GM21526 (cell line): ENCODE results near the gene GNG7.
A peak's percentile ranks its signal among the peaks of the same experiment; 100 is the strongest.

Experiments
- ATAC-seq: cut with Tn5 transposase; IDR thresholded peaks from one replicate; pipeline ENCODE4 v1.9.1; 2021; ENCODE audit warnings: moderate library complexity; ENCODE audit not compliant: unreplicated experiment, low FRiP score

GNG7 gene

DNA sequence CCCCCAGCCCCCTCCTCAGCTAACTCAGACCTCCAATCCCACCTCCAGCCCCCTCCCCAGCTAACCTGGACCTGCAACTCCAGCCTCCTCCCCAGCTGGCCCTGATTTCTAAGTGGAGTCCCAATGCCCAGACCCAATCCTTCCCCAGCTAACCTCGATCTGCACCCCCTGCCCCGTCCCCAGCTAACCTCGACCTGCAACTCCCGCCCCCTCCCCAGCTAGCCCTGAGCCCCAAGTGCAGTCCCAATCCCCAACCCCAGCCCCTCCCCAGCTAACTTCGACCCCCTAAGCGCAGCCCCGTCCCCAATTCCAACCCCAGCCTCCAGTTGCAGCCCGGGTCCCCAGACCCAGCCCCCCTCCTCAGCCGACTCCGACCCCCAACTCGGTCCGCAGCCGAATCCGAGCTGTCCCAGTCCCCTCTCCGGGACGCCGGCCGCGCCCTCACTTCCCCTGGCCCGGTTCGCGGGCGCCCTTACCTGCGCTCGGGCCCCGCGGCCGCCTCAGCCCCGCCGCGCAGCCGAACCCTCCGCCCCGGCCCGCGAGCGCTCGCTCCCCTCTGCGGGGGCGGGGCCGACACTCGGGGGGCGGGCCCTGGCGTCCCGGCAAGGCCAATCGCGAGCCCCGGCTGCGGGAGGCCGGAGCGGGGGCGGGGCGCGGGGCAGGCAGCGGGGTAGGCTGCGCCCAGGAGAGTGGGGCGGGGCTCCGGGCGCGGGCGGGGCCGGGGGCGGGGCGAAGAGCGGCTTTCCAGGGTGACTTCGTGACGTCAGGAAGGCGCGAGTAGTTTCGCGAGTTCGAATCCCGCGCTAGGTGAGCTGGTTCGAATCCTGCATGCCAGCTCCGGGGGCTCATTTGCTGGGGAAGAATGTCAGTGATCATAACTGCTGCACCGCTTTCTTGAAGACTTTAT, at the start of gene GNG7:
Gene GNG7 (minus strand): TSS at position 525 of the 907 bp plus-strand sequence. CDS start 182,006 bp downstream, outside the sequence.
- ATAC-seq = peak; percentile 62

DNA sequence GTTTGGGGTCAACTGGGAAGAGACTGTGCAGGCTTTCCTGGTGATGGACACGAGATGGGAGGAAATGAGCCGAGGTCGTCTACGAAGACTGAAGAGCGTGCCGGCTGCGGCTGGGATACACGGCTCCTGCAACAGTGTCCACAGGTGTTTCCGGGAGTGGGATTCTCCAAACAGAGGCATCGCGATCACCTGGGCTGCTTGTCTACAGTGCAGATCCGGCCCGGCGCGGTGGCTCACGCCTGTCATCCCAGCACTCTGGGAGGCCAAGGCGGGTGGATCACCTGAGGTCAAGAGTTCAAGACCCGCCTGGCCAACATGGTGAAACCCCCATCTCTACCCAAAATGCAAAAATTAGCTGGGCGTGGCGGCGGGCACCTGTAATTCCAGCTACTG, 48.9 kb upstream of the GNG7 start:
- ATAC-seq = no peak

DNA sequence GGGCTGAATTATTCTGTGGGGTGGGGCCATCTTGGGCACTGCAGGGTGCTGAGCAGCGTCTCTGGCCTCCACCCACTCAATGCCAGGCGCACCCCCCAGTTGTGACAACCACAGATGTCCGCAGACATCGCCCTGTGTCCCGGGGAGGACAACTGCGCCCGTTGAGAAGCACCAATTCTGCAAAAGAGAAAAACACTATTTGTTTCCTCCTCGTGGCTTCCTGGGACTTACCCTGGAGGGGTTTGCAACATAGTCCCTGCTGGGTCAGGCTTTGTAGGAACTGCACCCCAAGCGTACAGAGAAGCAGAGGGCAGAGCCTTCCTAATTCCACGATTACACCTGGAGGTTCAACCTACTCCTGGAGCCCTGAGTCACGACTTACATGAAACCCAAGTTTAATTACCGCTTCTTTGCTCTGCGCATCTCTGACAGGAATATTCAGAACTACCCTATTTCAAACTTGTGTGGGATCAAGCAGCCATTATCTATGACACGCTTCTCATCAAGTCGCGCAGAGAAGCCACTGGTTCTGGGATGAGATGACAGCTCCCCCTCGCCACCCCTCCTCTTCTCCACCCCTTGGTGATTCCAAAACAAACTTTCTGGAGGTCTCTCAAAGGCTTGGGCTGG, 48.4 kb upstream of the GNG7 start:
- no peak for ATAC-seq

DNA sequence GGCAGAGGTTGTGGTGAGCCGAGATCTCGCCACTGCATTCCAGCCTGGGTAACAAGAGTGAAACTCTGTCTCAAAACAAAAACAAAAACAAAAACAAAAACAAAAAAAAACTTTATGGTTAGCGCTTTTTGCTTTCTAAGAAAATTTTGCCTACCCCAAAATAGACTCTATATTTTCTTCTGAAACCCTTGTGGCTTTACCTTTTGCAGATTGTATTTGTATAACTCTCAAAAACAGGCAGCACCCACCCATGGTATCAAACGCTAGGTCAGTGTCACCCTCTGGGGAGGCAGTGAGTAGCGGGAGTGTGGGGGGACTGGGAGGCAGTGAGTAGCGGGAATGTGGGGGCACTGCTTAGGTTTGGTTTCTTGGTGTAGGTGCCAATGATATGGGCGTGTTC, 44.9 kb upstream of the GNG7 start:
- no peak for ATAC-seq

DNA sequence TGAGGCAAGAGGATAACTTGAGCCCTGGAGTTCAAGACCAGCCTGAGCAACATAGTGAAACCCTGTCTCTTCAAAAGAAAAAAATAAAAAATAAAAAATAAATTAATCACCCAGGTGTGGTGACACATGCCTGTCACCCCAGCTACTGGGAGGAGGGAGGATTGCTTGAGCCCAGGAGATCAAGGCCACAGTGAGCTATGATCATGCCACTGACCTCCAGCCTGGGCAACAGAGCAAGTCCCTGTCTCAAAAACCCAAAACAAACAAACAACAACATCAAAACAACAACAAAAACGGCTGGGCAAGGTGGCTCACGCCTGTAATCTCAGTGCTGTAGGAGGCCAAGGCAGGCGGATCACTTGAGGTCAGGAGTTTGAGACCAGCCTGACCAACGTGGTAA, 41.6 kb upstream of the GNG7 start:
- ATAC-seq = no peak

DNA sequence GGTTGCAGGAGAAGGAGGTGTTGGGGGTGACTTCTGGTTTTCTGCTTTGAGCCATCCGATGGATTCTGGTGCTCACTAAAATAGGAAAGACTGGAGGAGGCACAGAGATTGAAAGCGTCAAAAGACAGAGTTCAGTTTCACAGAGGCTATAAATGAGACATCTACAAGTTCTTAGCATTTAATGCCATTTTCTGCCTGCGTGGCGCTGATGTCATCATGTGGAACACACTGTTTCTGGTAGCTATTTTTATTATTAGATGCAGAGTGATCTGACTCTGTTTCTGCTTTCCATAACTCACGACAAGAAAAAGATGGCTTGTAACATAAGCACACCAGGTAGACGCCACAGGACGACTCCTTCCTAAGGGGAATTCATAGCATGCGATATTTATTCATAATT, 40.6 kb upstream of the GNG7 start:
- no peak for ATAC-seq

DNA sequence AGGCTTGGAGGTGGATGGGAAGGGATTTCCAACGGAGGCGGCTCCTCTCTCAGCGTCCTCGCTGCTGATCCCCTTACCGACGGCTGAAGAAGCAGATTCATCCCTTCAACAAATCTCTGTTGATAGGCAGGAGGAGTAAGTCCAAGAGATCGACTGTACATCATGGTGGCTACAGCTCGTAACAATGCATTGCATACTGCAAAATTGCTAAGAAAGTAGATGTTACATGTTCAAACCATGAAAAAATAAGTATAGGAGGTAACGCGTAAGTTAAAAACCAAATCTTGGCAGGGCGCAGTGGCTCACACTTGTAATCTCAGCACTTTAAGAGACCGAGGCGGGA, 37.8 kb upstream of the GNG7 start:
- no peak for ATAC-seq

DNA sequence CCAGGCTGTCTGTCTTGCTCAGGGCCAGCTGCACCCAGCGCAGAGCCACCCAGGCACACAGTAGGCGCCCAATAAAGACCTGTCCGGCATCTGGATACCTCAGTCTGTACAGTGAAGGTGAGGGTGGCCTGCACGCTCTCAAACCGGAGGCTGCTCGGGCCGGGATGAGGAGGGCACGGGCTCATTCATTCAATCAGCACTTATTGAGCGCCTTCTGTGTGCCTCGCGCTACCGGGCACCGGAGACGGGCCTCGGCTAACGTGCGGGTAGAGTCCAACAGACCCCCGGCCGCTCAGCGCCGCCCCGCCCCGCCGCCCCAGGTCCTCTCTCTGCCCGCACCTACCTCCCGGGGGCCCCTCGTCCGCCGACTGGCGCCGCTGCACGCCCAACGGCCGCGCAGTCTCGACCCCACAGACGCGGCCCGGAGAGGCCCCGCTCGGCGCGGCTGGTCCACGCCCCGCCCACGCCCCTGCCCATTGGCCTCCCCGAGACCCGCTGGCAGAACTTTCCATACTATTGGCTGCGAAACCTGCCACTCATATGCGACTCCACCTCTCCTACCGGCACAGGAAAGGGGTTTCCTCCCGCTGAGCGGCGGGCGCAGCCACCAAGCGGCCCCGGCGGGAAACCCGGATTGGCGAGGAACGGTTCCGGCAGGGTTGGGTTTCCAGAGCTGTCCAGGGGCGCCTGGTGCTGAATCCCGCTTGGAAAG, 37.3 kb upstream of the GNG7 start, which contains the start of gene SLC39A3:
Gene SLC39A3 (minus strand): TSS at position 416 of the 712 bp plus-strand sequence. CDS start 2,760 bp downstream, outside the sequence.
- peak; percentile 86 for ATAC-seq

DNA sequence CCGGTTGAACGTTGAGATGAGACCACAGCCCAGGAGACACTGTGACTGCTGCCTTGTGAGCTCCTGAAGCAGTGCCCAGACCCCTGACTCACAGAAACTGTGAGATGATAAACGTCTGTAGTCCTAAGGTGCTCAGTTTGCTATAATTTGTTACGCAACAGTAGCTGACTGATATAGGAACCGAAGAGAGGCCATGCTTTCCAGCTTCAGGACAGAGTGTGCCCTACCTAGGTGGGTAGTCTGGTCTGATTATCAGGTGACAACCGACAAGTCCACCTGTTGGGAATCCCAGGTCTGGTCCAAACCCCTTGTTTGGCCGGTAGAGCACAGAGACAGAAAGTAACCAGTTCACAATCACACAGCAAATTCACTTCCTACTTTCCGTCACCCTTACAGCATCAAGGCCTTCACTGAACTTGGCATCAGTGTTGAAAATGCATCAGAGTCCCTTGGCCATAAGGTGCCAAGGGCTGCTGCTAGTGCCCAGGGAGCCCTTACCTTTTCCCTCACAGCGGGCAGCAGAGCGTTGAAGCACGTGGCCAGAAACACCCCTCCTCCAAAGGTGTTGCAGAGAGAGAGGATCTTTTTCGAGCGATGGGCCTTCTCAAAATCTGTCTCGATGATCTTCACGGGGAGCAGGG, 34.2 kb upstream of the GNG7 start:
- ATAC-seq = no peak

DNA sequence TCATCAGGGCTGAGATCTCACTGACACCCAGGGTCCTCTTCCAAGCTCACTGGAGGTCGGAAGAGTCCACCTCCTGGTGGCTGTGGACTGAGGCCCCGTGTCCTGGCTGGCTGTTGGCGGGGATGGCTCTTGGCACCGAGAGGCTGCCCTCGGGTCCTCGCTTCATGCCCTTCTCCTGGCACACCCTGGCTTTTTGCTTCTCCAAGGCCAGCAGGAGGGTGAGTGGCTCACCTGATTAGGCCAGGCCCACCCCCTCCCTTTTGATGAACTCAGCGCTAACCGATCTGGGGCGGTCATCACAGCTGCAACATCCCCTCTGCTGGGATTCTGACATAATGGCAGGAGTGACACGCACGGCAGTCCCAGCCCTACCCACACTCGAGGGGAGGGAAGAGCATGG, 32.9 kb upstream of the GNG7 start:
- no peak for ATAC-seq

DNA sequence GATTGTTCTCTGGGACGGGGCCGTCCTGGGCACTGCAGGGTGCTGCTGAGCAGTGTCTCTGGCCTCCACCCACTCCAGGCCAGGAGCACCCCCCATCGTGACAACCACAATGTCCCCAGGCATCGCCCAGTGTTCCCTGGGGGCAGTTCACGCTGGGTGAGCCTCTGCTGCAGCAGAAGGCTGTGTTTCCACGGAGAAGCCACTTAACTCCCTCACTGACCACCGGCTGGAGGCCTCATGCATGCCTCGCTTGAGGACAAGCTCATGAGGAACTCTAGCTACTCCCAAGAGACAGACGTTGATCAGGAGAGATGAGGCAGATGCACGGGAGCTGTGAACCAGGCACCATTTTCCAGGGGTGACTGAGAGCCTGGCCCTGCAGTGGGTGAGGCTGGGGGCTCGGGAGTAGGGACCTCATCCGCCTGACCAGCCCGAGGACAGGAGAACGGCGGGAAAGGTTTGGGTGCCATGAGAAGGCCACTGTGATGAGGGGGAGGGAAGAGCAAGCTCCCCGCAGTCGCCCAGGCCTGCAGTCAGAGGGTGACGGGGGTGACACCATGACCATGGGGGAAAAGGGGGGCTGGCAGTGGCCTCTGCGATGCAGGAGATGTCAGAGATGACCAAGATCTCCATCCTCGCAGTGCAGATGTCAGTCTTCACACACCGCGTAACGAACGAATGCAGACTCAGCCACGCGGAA, 32.2 kb upstream of the GNG7 start:
- ATAC-seq = no peak

DNA sequence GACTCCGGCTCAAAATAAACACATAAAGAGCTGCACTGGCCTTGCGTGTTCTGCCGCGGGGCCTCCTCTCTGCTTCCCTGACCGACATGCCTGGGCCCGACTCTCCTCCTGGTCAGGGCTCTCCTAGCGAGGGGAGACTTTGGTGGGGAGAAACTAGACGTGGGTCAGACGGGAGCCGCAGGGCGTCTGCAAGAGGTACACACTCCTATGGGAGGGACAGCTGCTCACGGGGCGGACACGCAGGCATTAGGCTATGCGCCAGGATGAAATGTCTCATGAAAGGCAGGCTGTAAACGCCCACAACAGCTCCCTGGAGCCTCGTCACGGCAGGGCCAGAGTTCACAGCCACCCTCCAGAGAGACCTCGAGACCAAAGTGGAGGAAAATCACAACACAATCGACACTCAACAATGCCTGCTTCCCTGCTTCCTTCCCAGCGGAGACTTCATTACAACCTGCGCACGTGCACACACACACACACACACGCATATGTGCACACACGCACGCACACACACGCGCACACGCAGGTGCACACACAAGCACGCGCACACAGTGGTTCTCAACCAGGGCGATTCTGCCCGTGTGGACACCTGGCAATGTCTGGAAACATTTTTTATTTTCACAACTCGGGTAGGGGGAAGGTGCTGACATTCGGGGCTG, 31.6 kb upstream of the GNG7 start:
- no peak for ATAC-seq

DNA sequence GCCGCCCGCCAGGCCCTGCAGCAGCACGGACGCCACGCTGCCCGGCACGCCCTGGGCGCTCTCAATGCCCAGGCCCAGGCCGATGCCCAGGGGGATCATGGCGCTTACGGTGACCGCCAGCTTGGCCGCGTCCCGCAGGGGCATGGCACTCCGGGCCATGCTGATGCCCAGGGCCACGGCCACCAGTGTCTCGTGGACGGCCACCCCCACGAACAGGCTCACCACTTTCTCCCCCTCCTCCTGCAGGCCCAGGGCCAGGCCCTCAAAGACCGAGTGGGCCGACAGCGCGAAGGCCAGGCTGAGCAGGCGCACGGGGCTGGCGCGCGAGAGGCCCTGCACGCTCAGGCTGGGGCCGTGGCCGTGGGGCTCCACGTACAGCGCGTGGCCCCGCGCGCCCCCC, 30.4 kb upstream of the GNG7 start:
- ATAC-seq = no peak

DNA sequence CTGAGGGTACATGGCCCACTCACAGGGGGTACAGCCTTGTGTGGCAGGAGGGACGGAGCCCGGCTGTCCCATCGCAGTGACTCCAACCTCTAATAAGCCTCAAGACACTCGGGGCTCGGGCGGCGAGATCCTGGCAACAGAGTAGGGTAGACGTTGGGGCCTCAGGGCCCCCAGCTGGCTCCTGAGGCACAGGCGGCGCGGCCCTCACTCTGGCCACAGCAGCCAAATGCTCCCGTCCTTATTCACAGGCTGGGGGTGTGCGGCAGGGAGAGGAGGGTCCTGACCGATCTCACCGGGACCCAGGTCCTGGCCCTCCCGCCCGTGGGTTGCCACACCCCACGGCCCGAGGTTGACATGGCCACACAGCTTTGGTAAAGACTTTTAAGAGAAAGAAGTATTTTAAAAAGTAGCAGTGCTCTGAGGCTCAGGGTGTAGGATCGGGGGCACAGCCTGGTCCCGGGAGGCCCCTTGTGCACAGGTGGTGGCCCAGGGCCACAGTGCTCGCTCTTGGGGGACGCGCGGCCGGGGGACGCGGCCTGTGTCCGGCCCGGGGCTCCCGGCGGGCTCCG, 29.7 kb upstream of the GNG7 start:
- ATAC-seq = no peak

DNA sequence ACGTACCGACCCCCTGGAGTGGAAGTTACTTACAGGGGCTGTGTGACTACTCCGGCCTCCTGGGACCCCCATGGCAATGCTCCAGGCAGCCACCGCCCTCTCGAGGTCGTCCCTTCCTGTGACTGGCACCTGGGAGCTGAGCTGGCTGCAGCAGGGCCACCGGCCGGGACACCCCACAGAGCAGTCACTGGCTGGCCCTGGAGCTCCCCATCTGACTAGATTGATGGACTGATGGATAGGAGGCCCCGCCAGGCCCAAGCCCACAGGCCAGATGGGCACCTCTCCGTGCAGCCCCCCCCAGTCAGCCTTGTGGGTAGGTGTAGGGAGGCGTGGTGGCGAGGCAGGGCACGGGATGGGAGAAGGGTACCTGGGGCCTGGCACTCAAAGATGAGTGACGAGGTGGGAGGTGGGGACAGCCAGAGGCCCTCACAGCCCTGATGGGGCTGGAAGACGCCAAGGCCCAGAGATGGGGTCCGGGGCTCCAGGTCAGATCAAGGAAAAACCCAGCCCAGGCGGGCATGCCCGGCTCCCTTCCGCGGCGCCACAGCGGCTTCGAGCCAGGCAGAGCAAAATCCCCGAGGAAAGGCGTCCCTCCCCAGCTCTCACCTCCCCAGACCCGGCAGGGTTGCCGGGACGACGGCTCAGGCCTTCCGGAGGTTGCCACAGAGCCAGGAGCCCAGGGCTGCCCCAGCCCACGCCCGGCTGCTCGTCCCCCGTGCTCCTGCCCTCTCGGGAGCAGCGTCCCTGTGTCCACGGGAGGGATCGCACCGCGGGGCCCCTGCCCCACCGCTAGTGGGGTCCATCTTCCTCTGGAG, 28.9 kb upstream of the GNG7 start:
- no peak for ATAC-seq

DNA sequence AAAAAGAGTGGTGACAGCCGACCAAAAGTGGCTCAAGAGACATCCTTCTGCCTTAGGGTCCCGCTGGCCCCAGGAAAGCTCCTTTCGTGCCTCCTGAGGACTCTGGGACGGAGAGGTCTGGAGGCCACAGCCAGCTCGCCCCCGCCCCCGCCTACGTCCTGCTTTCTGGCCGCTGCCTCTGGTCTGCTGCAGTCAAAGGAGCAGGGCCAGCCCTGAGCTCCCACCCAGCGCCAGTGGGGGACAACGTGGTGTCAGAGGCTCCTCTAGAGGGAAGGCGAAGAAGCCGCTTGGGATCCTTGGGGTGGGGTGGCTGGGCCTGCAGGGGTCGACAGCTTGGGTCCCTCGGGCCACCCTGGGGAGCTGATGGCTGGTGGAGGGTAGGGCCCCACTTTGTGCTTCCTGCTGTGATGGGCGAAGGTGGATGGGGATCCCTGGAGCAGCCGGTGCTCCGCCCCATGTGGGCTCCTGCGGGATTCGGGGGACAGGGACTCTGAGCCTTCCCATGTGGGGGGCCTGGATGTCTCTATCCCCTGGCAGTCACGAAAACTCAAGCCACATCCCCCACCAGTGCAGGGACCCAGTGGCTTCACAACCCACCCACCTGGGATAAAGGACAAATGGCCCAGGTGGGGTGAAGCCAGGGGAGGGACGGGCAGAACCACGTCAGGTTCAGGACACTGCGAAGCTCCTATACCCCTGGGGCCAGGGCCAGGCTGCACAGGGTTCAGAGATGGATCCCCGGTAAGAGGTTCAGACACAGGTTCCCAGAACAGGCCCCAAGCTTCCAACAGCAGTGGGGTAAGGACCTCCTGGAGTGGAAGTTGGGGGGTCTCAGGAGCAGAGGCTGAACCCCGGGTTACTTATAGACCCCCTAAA, 27.7 kb upstream of the GNG7 start:
- no peak for ATAC-seq

DNA sequence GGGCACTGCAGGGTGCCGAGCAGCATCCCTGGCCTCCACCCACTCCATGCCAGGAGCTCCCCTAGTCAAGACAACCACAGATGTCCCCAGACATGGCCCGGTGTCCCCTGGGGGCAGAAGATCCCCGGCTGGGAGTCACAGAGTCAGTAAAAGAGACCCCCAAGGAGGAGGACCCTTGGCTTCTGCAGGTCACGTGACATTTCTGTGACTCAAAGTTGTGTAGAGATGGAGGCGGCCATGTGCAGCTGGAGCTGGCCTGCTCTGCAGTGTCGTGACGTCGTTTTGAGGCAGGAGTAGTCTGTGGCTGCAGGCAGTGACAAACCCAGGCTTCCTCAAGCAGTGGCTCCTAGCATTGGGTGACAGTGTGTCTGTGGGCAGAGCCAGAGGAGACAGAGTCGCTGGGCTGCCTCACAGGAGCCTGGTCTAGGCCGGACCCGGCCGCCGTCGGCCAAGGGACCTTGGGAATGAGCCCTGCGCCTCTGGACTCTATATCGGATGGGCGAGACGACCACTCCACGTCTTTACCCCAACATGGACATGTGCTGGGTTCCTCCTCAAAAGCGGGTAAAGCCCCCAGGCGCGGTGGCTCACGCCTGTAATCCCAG, 26.4 kb upstream of the GNG7 start:
- no peak for ATAC-seq
